ENCODE results near the gene CARD10.
A peak's percentile ranks its signal among the peaks of the same experiment; 100 is the strongest.

CARD10 gene

GRCh38 chr22:37487571-37487970 is 31.6 kb downstream of the CARD10 start:
- DNase-seq (ENCODE audit: low spot score) (no peak), FAIRE-seq (no peak)

- FAIRE-seq (no peak), DNase-seq (ENCODE audit: low spot score) (no peak)
Measured at GRCh38 chr22:37487129-37487528, 32.1 kb downstream of the CARD10 start.

- FAIRE-seq (no peak), DNase-seq (ENCODE audit: low spot score) (no peak)
Measured at GRCh38 chr22:37486224-37486845, 32.9 kb downstream of the CARD10 start, which contains the start of gene MFNG. Gene MFNG, minus strand, starts transcription at chr22:37486384. Its CDS starts 207 bp downstream, at chr22:37486177.

- FAIRE-seq (no peak), DNase-seq (ENCODE audit: low spot score) (no peak)
Measured at GRCh38 chr22:37485395-37486223, 33.6 kb downstream of the CARD10 start.

GRCh38 chr22:37484480-37485394 is 34.5 kb downstream of the CARD10 start:
- FAIRE-seq (peak; percentile 94), DNase-seq (ENCODE audit: low spot score) (no peak)

GRCh38 chr22:37483050-37483449 is 36.2 kb downstream of the CARD10 start:
- FAIRE-seq (no peak), DNase-seq (ENCODE audit: low spot score) (no peak)

GRCh38 chr22:37482244-37482643 is 37.0 kb downstream of the CARD10 start:
- DNase-seq (ENCODE audit: low spot score) (no peak), FAIRE-seq (peak; percentile 88)

- FAIRE-seq (no peak), DNase-seq (ENCODE audit: low spot score) (no peak)
Measured at GRCh38 chr22:37481347-37481907, 37.8 kb downstream of the CARD10 start.

GRCh38 chr22:37480387-37481346 is 38.5 kb downstream of the CARD10 start:
- DNase-seq (ENCODE audit: low spot score) = no peak
- peak; percentile 81 for FAIRE-seq

- FAIRE-seq (no peak), DNase-seq (ENCODE audit: low spot score) (no peak)
Measured at GRCh38 chr22:37479196-37479595, 40.0 kb downstream of the CARD10 start.

GRCh38 chr22:37476389-37477329 is 42.6 kb downstream of the CARD10 start:
- DNase-seq (ENCODE audit: low spot score) (no peak), FAIRE-seq (peak; percentile 46)

- FAIRE-seq = no peak
- DNase-seq (ENCODE audit: low spot score) = no peak
Measured at GRCh38 chr22:37474447-37475090, 44.6 kb downstream of the CARD10 start.

- DNase-seq (ENCODE audit: low spot score) (no peak), FAIRE-seq (no peak)
Measured at GRCh38 chr22:37473437-37473946, 45.7 kb downstream of the CARD10 start.

- peak; percentile 57 for DNase-seq (ENCODE audit: low spot score)
- FAIRE-seq = peak; percentile 56
Measured at GRCh38 chr22:37472418-37473006, 46.7 kb downstream of the CARD10 start.

GRCh38 chr22:37471727-37472417 is 47.3 kb downstream of the CARD10 start:
- FAIRE-seq = no peak
- no peak for DNase-seq (ENCODE audit: low spot score)

- FAIRE-seq (no peak), DNase-seq (ENCODE audit: low spot score) (no peak)
Measured at GRCh38 chr22:37470087-37470445, 49.1 kb downstream of the CARD10 start.

GRCh38 chr22:37469416-37470086 is 49.7 kb downstream of the CARD10 start:
- FAIRE-seq (no peak), DNase-seq (ENCODE audit: low spot score) (no peak)
